H1 (cell line): ENCODE data around the gene MMP20. TPM values are rescaled to one million over a fixed set of nuclear protein-coding genes. Genes with fewer than 3 reads are reported as not detected.

Experiments used
- CTCF ChIA-PET: fragments of 300-600 bp; sonication (Branson Sonifier 250); formaldehyde crosslinking; loops from one replicate; lab custom pipeline; 2021; ENCODE audit not compliant: partially characterized antibody; lab: Charles Lee
- POLR2A ChIA-PET: fragments of 300-600 bp; sonication (Branson Sonifier 250); formaldehyde crosslinking; loops from one replicate; lab custom pipeline; 2021; ENCODE audit warnings: inconsistent platforms; ENCODE audit not compliant: partially characterized antibody; lab: Charles Lee
- DNase-seq, 2 experiments: peaks; one replicate each; pipeline versions ENCODE4 v3.0.0 to v3.0.0-alpha.2; 2010 to 2022; ENCODE audit warnings: low spot score in 2 of 2, low read depth in 1 of 2, mixed read lengths in 1 of 2
- FAIRE-seq: peaks from 2 replicates; lab custom pipeline; 2011; peaks lifted over from hg19 to GRCh38; lab: Jason Lieb, UNC
- H2AFZ ChIP-seq: 2 replicates; pipeline ENCODE4 v1.8.1; 2012; ENCODE audit warnings: low read length, inconsistent platforms
- H2AK5ac ChIP-seq: 2 replicates; pipeline ENCODE4 v1.6.1; 2013; ENCODE audit warnings: low read depth, low read length
- H2BK120ac ChIP-seq: replicated peaks from 2 replicates; pipeline ENCODE3; 2013; ENCODE audit warnings: low read depth, low read length, inconsistent platforms
- H2BK12ac ChIP-seq: 2 replicates; pipeline ENCODE4 v1.6.1; 2013; ENCODE audit warnings: low read depth, low read length
- H2BK15ac ChIP-seq: 2 replicates; pipeline ENCODE4 v1.6.1; 2013; ENCODE audit warnings: low read length
- H2BK20ac ChIP-seq: 2 replicates; pipeline ENCODE4 v1.6.1; 2013; ENCODE audit warnings: low read length
- H2BK5ac ChIP-seq: 2 replicates; pipeline ENCODE4 v1.6.1; 2013; ENCODE audit warnings: low read depth, low read length
- H3K14ac ChIP-seq: 2 replicates; pipeline ENCODE4 v1.6.1; 2013; ENCODE audit warnings: inconsistent platforms; ENCODE audit not compliant: insufficient read length
- H3K18ac ChIP-seq: 2 replicates; pipeline ENCODE4 v1.6.1; 2013; ENCODE audit warnings: low read length; ENCODE audit errors: extremely low read depth
- H3K23ac ChIP-seq: 2 replicates; pipeline ENCODE4 v1.6.1; 2013; ENCODE audit warnings: inconsistent platforms; ENCODE audit not compliant: insufficient read length
- H3K23me2 ChIP-seq: 2 replicates; pipeline ENCODE4 v1.6.1; 2013; ENCODE audit warnings: low read depth, low read length
- H3K27ac ChIP-seq: 2 replicates; pipeline ENCODE4 v1.6.1; 2011; ENCODE audit warnings: low read depth, low read length, inconsistent platforms
- H3K27me3 ChIP-seq, 4 experiments: replicated peaks in 1 of 4; 1 replicate in 1 of 4; 2 replicates in 3 of 4; pipeline versions ENCODE4 v1.6.1 to v1.8.1; 2011 to 2013; ENCODE audit warnings: low read length in 3 of 4, mild to moderate bottlenecking in 3 of 4, inconsistent platforms in 2 of 4, mixed read lengths in 2 of 4, moderate library complexity in 1 of 4; ENCODE audit not compliant: control insufficient read depth in 3 of 4, insufficient read depth in 3 of 4; ENCODE audit errors: extremely low read depth in 1 of 4
- H3K36me3 ChIP-seq, 4 experiments: 2 replicates each; pipeline versions ENCODE4 v1.6.1 to v1.8.1; 2011 to 2013; ENCODE audit warnings: mild to moderate bottlenecking in 4 of 4, low read length in 3 of 4, moderate library complexity in 2 of 4, control low read depth in 1 of 4, inconsistent platforms in 1 of 4; ENCODE audit not compliant: insufficient read depth in 4 of 4, control insufficient read depth in 2 of 4
- H3K4ac ChIP-seq: replicated peaks from 2 replicates; pipeline ENCODE3; 2013; ENCODE audit warnings: low read length, low read depth, mixed read lengths, inconsistent platforms; ENCODE audit not compliant: insufficient read length
- H3K4me1 ChIP-seq, 4 experiments: replicated peaks in 1 of 4; 1 replicate in 1 of 4; 2 replicates in 3 of 4; pipeline versions ENCODE4 v1.6.1 to v1.8.1; 2011 to 2013; ENCODE audit warnings: low read length in 3 of 4, inconsistent platforms in 2 of 4, mixed read lengths in 1 of 4; ENCODE audit not compliant: insufficient read depth in 4 of 4, control insufficient read depth in 3 of 4
- H3K4me2 ChIP-seq, 2 experiments: 2 replicates each; pipeline versions ENCODE4 v1.6.1 to v1.8.1; 2011 to 2013; ENCODE audit warnings: low read depth in 2 of 2, low read length in 2 of 2, control low read depth in 1 of 2, inconsistent platforms in 1 of 2, mild to moderate bottlenecking in 1 of 2; ENCODE audit not compliant: insufficient read depth in 1 of 2
- H3K4me3 ChIP-seq, 4 experiments: fragments of 200-600, 300-600 bp in 1 of 4; sonication (generic), shearing (Covaris generic), sonication (Bioruptor Twin) in 1 of 4; 2 replicates each; pipeline versions ENCODE4 v1.5.1 to v1.8.1; 2011 to 2016; ENCODE audit warnings: low read length in 4 of 4, low read depth in 3 of 4, control low read depth in 2 of 4, inconsistent platforms in 2 of 4, mild to moderate bottlenecking in 2 of 4, mixed read lengths in 1 of 4, moderate library complexity in 1 of 4; ENCODE audit not compliant: insufficient read depth in 2 of 4; ENCODE audit errors: extremely low read depth in 1 of 4
- H3K56ac ChIP-seq: replicated peaks from 2 replicates; pipeline ENCODE3; 2013; ENCODE audit warnings: low read depth, mild to moderate bottlenecking, mixed read lengths, low read length, inconsistent platforms; ENCODE audit not compliant: insufficient read length
- H3K79me1 ChIP-seq: 2 replicates; pipeline ENCODE4 v1.6.1; 2013; ENCODE audit warnings: low read depth, low read length, control low read depth
- H3K79me2 ChIP-seq, 2 experiments: 2 replicates each; pipeline versions ENCODE4 v1.6.1 to v1.8.1; 2012 to 2013; ENCODE audit warnings: low read length in 2 of 2, mild to moderate bottlenecking in 2 of 2, inconsistent platforms in 1 of 2; ENCODE audit not compliant: insufficient read depth in 2 of 2, control insufficient read depth in 1 of 2
- H3K9ac ChIP-seq, 4 experiments: replicated peaks in 1 of 4; 1 replicate in 1 of 4; 2 replicates in 3 of 4; pipeline versions ENCODE4 v1.6.1 to v1.8.1; 2011 to 2013; ENCODE audit warnings: low read depth in 3 of 4, low read length in 3 of 4, control low read depth in 2 of 4, mild to moderate bottlenecking in 2 of 4, moderate library complexity in 2 of 4, inconsistent platforms in 1 of 4; ENCODE audit errors: extremely low read depth in 1 of 4
- H3K9me3 ChIP-seq, 2 experiments: 2 replicates each; pipeline versions ENCODE4 v1.6.1 to v1.8.1; 2012 to 2013; ENCODE audit warnings: mild to moderate bottlenecking in 2 of 2, moderate library complexity in 2 of 2, control low read depth in 1 of 2, inconsistent platforms in 1 of 2, low read depth in 1 of 2, low read length in 1 of 2, mixed read lengths in 1 of 2; ENCODE audit not compliant: insufficient read depth in 2 of 2
- H4K20me1 ChIP-seq, 2 experiments: replicated peaks in 1 of 2; 2 replicates each; pipeline versions ENCODE3 to v1.8.1; 2011 to 2013; ENCODE audit warnings: inconsistent platforms in 2 of 2, low read length in 2 of 2, mild to moderate bottlenecking in 1 of 2; ENCODE audit not compliant: insufficient read depth in 2 of 2, control insufficient read depth in 1 of 2
- H4K5ac ChIP-seq: 2 replicates; pipeline ENCODE4 v1.6.1; 2013; ENCODE audit warnings: low read length, low read depth, mixed read lengths, inconsistent platforms; ENCODE audit not compliant: insufficient read length
- H4K8ac ChIP-seq: 2 replicates; pipeline ENCODE4 v1.8.0; 2013; ENCODE audit warnings: mild to moderate bottlenecking, moderate library complexity, low read length, inconsistent platforms; ENCODE audit not compliant: insufficient read depth; ENCODE audit errors: extremely low read depth
- H4K91ac ChIP-seq: replicated peaks from 2 replicates; pipeline ENCODE3; 2013; ENCODE audit warnings: low read length, mixed read lengths, inconsistent platforms; ENCODE audit not compliant: insufficient read length
- CEBPB ChIP-seq: IDR thresholded peaks from 2 replicates; pipeline ENCODE4 v1.6.1; 2012; ENCODE audit warnings: low read depth, low read length
- EP300 ChIP-seq, 2 experiments: IDR thresholded peaks; 1 replicate in 1 of 2; 2 replicates in 1 of 2; pipeline ENCODE4 v1.6.1; 2011 to 2012; ENCODE audit warnings: low read depth in 2 of 2, low read length in 2 of 2, mild to moderate bottlenecking in 2 of 2, borderline replicate concordance in 1 of 2, inconsistent platforms in 1 of 2, moderate library complexity in 1 of 2
- EZH2 ChIP-seq: fragments of 200-600 bp; sonication (generic); IDR thresholded peaks from 2 replicates; pipeline ENCODE4 v1.7.1; 2012; ENCODE audit warnings: low read depth, mild to moderate bottlenecking, moderate library complexity, low read length, inconsistent platforms; ENCODE audit not compliant: severe bottlenecking
- GTF2F1 ChIP-seq: IDR thresholded peaks from 2 replicates; pipeline ENCODE4 v1.6.1; 2012; ENCODE audit warnings: low read depth, low read length, improper control_type of control experiment, borderline replicate concordance
- HDAC6 ChIP-seq: IDR thresholded peaks from one replicate; pipeline ENCODE4 v1.7.1; 2012; ENCODE audit warnings: low read depth, mild to moderate bottlenecking, inconsistent platforms, low read length, moderate library complexity
- KDM5A ChIP-seq: fragments of 200-600 bp; IDR thresholded peaks from 2 replicates; pipeline ENCODE4 v1.7.1; 2012; ENCODE audit warnings: mild to moderate bottlenecking, low read length, inconsistent platforms, mixed read lengths
- MAFK ChIP-seq: IDR thresholded peaks from 2 replicates; pipeline ENCODE4 v1.6.1; 2012; ENCODE audit warnings: low read depth, mild to moderate bottlenecking, improper control_type of control experiment, low read length
- PHF8 ChIP-seq: fragments of 200-600 bp; sonication (generic); conservative IDR thresholded peaks from 2 replicates; pipeline ENCODE4 v1.7.1; 2012; ENCODE audit warnings: low read depth, mild to moderate bottlenecking, inconsistent platforms, low read length, moderate library complexity
- POLR2A ChIP-seq, 2 experiments: IDR thresholded peaks; 1 replicate in 1 of 2; 2 replicates in 1 of 2; pipeline ENCODE4 v1.6.1; 2011; ENCODE audit warnings: low read depth in 2 of 2, low read length in 2 of 2, mild to moderate bottlenecking in 2 of 2; ENCODE audit errors: control extremely low read depth in 1 of 2
- SIN3A ChIP-seq, 2 experiments: IDR thresholded peaks in 1 of 2; conservative IDR thresholded peaks in 1 of 2; 2 replicates each; pipeline ENCODE4 v1.6.1; 2011 to 2012; ENCODE audit warnings: low read length in 2 of 2, improper control_type of control experiment in 1 of 2, low read depth in 1 of 2, mild to moderate bottlenecking in 1 of 2
- SRF ChIP-seq: IDR thresholded peaks from 2 replicates; pipeline ENCODE4 v1.6.1; 2011; ENCODE audit warnings: mild to moderate bottlenecking, low read depth, low read length, moderate library complexity
- WGBS, 2 experiments: shearing (Covaris generic) in 1 of 2; methylation state at CpG; one replicate each; pipeline versions ENCODE4 v1.1.6 to v1.1.7; 2013 to 2015; ENCODE audit warnings: low lambda C conversion rate in 2 of 2, mixed read lengths in 2 of 2, inconsistent platforms in 1 of 2, low coverage in 1 of 2, missing lambda C conversion rate in 1 of 2; ENCODE audit not compliant: insufficient replicate concordance in 2 of 2, insufficient coverage in 1 of 2, insufficient read length in 1 of 2; ENCODE audit errors: extremely low coverage in 1 of 2, missing lambda C conversion rate in 1 of 2; 5-methylcytosine and 5-hydroxymethylcytosine counted together
- polyA plus RNA-seq, 7 experiments: library from polyadenylated mRNA; depleted of rRNA in 3 of 7; stranded (reverse) in 5 of 7; unstranded in 2 of 7; fragments of >200 nt in 5 of 7; fragments of 200-250 nt in 2 of 7; gene quantifications; 1 replicate in 5 of 7; 2 replicates in 1 of 7; 4 replicates in 1 of 7; pipeline versions ENCODE4 v1.2.1 to v1.2.3, GENCODE V29; 2011 to 2013; ENCODE audit warnings: missing spikeins in 2 of 7, mixed read lengths in 2 of 7
- total RNA-seq: library from RNA; stranded (reverse); fragmentation: NEBNext Ultra II Directional; extraction: Animal tissue kit (Norgen Biotek cat#: 25700); gene quantifications from 2 replicates; pipeline ENCODE4 v1.2.1, GENCODE V29; 2021
- TF ChIP-seq, protein P1 (sequence below): IDR thresholded peaks from 2 replicates; pipeline ENCODE4 v1.6.1; 2011; ENCODE audit warnings: low read length, improper control_type of control experiment

MMP20 gene
- total and polyA plus RNA-seq, 2 of the 8 experiments (the other 6 are each of a cell fraction or from before 2014, with no cell fraction given): not detected

DNA sequence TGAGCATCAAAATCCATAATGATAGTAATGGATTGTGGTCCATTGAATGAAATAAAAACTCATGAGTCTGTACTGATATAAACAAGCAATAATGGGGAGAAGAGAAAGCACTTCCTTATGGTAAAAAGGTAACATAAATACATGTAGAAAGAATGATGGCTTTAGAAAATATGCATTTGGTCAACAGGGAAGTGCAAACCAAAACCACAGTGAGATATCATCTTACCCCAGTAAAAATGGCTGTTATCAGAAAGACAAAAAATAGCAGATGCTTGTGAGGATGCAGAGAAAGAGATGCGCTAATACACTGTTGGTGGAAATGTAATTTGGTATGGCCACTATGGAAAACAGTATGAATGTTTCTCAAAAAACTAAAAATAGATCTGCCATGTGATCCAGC lies 6.9 kb upstream of the MMP20 start:
- Histone ChIP-seq H3K27me3 (no peaks in the 10 kb centered on the region), H4K5ac (no peak overlapping the region), H4K91ac (no peak overlapping the region), H3K79me2 (no peaks in the 10 kb centered on the region), H3K56ac (no peak overlapping the region), H3K36me3 (no peaks in the 10 kb centered on the region), H2BK20ac (no peak overlapping the region), H2AK5ac (no peak overlapping the region), H3K9ac (no peak overlapping the region), H4K8ac (no peak overlapping the region), H3K4me1 (no peaks in the 10 kb centered on the region), H3K23me2 (no peaks in the 10 kb centered on the region), H2BK12ac (no peak overlapping the region), H3K4me3 (no peak overlapping the region), H2BK5ac (no peak overlapping the region), H2BK15ac (no peak overlapping the region), H3K14ac (no peak overlapping the region), H3K27ac (no peak overlapping the region), H3K4me2 (no peak overlapping the region), H3K23ac (no peak overlapping the region), H3K79me1 (no peaks in the 10 kb centered on the region), H4K20me1 (no peaks in the 10 kb centered on the region), H3K18ac (no peak overlapping the region), H3K4ac (no peak overlapping the region), H3K9me3 (no peaks in the 10 kb centered on the region), H2BK120ac (no peak overlapping the region), H2AFZ (no peak overlapping the region; the same call in 1 of the 2 replicates)
- FAIRE-seq (no peak), DNase-seq (no peak)
- CTCF ChIA-PET: interaction anchor here (0.6 to 1.3 kb wide), 3 partner anchors 34 to 476 kb away, joined by 3 to 4 read pairs (median 3); no protein-coding TSS in a partner anchor
- 90% methylated on average over 1 of the region's 1 CpG; no CpG with 5 or more reads in 1 of the 2 experiments for WGBS, 2 experiments
- POLR2A ChIA-PET: no interaction called here
- TF ChIP-seq HDAC6 (no peak), MAFK (no peak), PHF8 (no peak), KDM5A (no peak), POLR2A (IDR thresholded peaks at IDR 0.05; ENCODE audit: control extremely low read depth in 1 of 2, low read depth in 2 of 2, low read length in 2 of 2) (no peak), GTF2F1 (no peak), EZH2 (no peak), EP300 (IDR thresholded peaks at IDR 0.05; ENCODE audit: borderline replicate concordance in 1 of 2, low read depth in 2 of 2, low read length in 2 of 2) (no peak), SIN3A (conservative IDR thresholded peaks at IDR 0.05 in 1 of 2, IDR thresholded peaks at IDR 0.05 in 1 of 2; ENCODE audit: low read depth in 1 of 2, low read length in 2 of 2) (no peak), CEBPB (no peak), SRF (no peak)
- TF ChIP-seq, protein P1, sequence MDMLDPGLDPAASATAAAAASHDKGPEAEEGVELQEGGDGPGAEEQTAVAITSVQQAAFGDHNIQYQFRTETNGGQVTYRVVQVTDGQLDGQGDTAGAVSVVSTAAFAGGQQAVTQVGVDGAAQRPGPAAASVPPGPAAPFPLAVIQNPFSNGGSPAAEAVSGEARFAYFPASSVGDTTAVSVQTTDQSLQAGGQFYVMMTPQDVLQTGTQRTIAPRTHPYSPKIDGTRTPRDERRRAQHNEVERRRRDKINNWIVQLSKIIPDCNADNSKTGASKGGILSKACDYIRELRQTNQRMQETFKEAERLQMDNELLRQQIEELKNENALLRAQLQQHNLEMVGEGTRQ: no peak
